CD4-positive, alpha-beta T cell treated with Interleukin-12 subunit alpha and Interleukin-12 subunit beta, for 1 hour (primary cell): Measurements from ENCODE around the gene PYCR2.
A peak's percentile ranks its signal among the peaks of the same experiment; 100 is the strongest.
"Not testable (repeated sequence)": the region's sequence is repeated elsewhere in the genome, so short reads cannot be mapped to it uniquely, and the experiment has no call there.

ENCODE experiments used
- DNase-seq: peaks from one replicate; pipeline ENCODE4 v3.0.0-alpha.2; 2020

PYCR2 gene

GRCh38 chr1:225941187-225941941 lies 17.3 kb upstream of the PYCR2 start, which contains the start of gene LEFTY2:
TSS of gene LEFTY2 (minus strand) at chr1:225941220. CDS start at chr1:225941140, 80 bp downstream.
- DNase-seq: no peak

- no peak for DNase-seq
These were observed 16.5 kb upstream of the PYCR2 start for GRCh38 chr1:225940385-225941151.

- DNase-seq: not testable (repeated sequence)
These were observed 15.9 kb upstream of the PYCR2 start for GRCh38 chr1:225939939-225940310.

- DNase-seq: not testable (repeated sequence)
These were observed 15.3 kb upstream of the PYCR2 start for GRCh38 chr1:225939097-225939938.

- no peak for DNase-seq
These were observed 13.3 kb upstream of the PYCR2 start for GRCh38 chr1:225937048-225937968.

- DNase-seq: no peak
These were observed 12.5 kb upstream of the PYCR2 start for GRCh38 chr1:225936523-225936922.

- not testable (repeated sequence) for DNase-seq
These were observed 12.0 kb upstream of the PYCR2 start for GRCh38 chr1:225936086-225936485.

- DNase-seq: no peak
These were observed 10.7 kb upstream of the PYCR2 start for GRCh38 chr1:225934711-225935110.

GRCh38 chr1:225933072-225933471 lies 9.0 kb upstream of the PYCR2 start:
- DNase-seq: no peak

GRCh38 chr1:225931270-225932136 lies 7.5 kb upstream of the PYCR2 start:
- no peak for DNase-seq

GRCh38 chr1:225930566-225930965 lies 6.5 kb upstream of the PYCR2 start:
- DNase-seq: no peak

- DNase-seq: not testable (repeated sequence)
These were observed 5.4 kb upstream of the PYCR2 start for GRCh38 chr1:225929462-225929861.

- peak; percentile 22 for DNase-seq
These were observed 4.4 kb upstream of the PYCR2 start for GRCh38 chr1:225928186-225929175.

GRCh38 chr1:225926551-225927113 lies 2.6 kb upstream of the PYCR2 start:
- no peak for DNase-seq

- DNase-seq: no peak
These were observed 714 bp downstream of the PYCR2 start for GRCh38 chr1:225923381-225923691.

GRCh38 chr1:225921734-225922709 lies 2.0 kb downstream of the PYCR2 start:
- no peak for DNase-seq

GRCh38 chr1:225919906-225920305 lies 4.1 kb downstream of the PYCR2 start:
- DNase-seq: no peak

- no peak for DNase-seq
These were observed 5.8 kb downstream of the PYCR2 start for GRCh38 chr1:225918280-225918679.
